GM23338 (cell line): ENCODE measurements around the gene KLHL40. TPM values are rescaled to one million over a fixed set of nuclear protein-coding genes. Genes with fewer than 3 reads are reported as not detected.
A peak's percentile ranks its signal among the peaks of the same experiment; 100 is the strongest.

Experiments
- ATAC-seq: fragments of 200-7000 bp; cut with Tn5 transposase; 3 replicates; pipeline ENCODE4 v1.9.1; 2020
- DNase-seq: peaks from one replicate; pipeline ENCODE4 v3.0.0-alpha.2; 2015; ENCODE audit warnings: low spot score
- H2AFZ ChIP-seq: fragments of 200-600 bp; sonication (generic); 2 replicates; pipeline ENCODE4 v1.8.0; 2016; ENCODE audit warnings: antibody characterized with exemption, mild to moderate bottlenecking, moderate library complexity
- H3F3A ChIP-seq: fragments of 200-600 bp; sonication (generic); replicated peaks from 2 replicates; pipeline ENCODE4 v1.8.0; 2017; ENCODE audit warnings: antibody characterized with exemption, mixed run types, low read depth
- H3K27ac ChIP-seq: fragments of 200-600 bp; sonication (generic); 2 replicates; pipeline ENCODE4 v1.6.1; 2016; ENCODE audit warnings: low read depth
- H3K27me3 ChIP-seq: fragments of 200-600 bp; sonication (generic); 2 replicates; pipeline ENCODE4 v1.8.0; 2016; ENCODE audit warnings: mild to moderate bottlenecking, mixed run types, moderate library complexity; ENCODE audit not compliant: insufficient read depth
- H3K36me3 ChIP-seq: fragments of 200-600 bp; sonication (generic); 2 replicates; pipeline ENCODE4 v1.8.0; 2016; ENCODE audit warnings: mild to moderate bottlenecking; ENCODE audit not compliant: insufficient read depth
- H3K4me1 ChIP-seq: fragments of 200-600 bp; sonication (generic); 2 replicates; pipeline ENCODE4 v1.8.0; 2016; ENCODE audit warnings: mild to moderate bottlenecking, moderate library complexity; ENCODE audit not compliant: insufficient read depth
- H3K4me2 ChIP-seq: fragments of 200-600 bp; sonication (generic); 2 replicates; pipeline ENCODE4 v1.7.1; 2017; ENCODE audit warnings: mixed run types
- H3K4me3 ChIP-seq: fragments of 200-600 bp; sonication (generic); 2 replicates; pipeline ENCODE4 v1.6.1; 2016; ENCODE audit warnings: mixed run types
- H3K79me2 ChIP-seq: fragments of 200-600 bp; sonication (generic); replicated peaks from 2 replicates; pipeline ENCODE4 v1.8.0; 2017; ENCODE audit warnings: mild to moderate bottlenecking; ENCODE audit not compliant: insufficient read depth
- H3K9me2 ChIP-seq: fragments of 200-600 bp; sonication (generic); 2 replicates; pipeline ENCODE4 v1.8.0; 2017; ENCODE audit not compliant: insufficient read depth
- H4K20me1 ChIP-seq: fragments of 200-600 bp; sonication (generic); replicated peaks from 2 replicates; pipeline ENCODE4 v1.8.0; 2017; ENCODE audit warnings: mild to moderate bottlenecking; ENCODE audit not compliant: insufficient read depth
- H3K27ac Mint-ChIP-seq: 2 replicates; pipeline ENCODE4 v1.8.0; 2020; ENCODE audit warnings: inconsistent platforms, mild to moderate bottlenecking, moderate library complexity, mixed read lengths
- H3K27me3 Mint-ChIP-seq: 3 replicates; pipeline ENCODE4 v1.8.0; 2022; ENCODE audit warnings: low read depth, mild to moderate bottlenecking, moderate library complexity, mixed read lengths, inconsistent platforms; ENCODE audit not compliant: insufficient read depth, poor library complexity
- H3K36me3 Mint-ChIP-seq: 3 replicates; pipeline ENCODE4 v1.8.0; 2021; ENCODE audit warnings: low read depth, mild to moderate bottlenecking, inconsistent platforms, moderate library complexity, mixed read lengths
- H3K4me1 Mint-ChIP-seq: 3 replicates; pipeline ENCODE4 v1.8.0; 2020; ENCODE audit warnings: mild to moderate bottlenecking, inconsistent platforms, mixed read lengths
- H3K4me3 Mint-ChIP-seq: 3 replicates; pipeline ENCODE4 v1.8.0; 2021; ENCODE audit warnings: moderate library complexity, mild to moderate bottlenecking, inconsistent platforms, mixed read lengths
- H3K9me3 Mint-ChIP-seq: 3 replicates; pipeline ENCODE4 v1.8.0; 2020; ENCODE audit warnings: moderate library complexity, mild to moderate bottlenecking, inconsistent platforms, mixed read lengths
- CREB1 ChIP-seq: fragments of 250-450 bp; sonication (Bioruptor Pico); IDR thresholded peaks from 2 replicates; pipeline ENCODE4 v1.5.0; 2020; ENCODE audit warnings: low read depth, mild to moderate bottlenecking, moderate library complexity
- EZH2 ChIP-seq: fragments of 200-600 bp; sonication (generic); IDR thresholded peaks from one replicate; pipeline ENCODE4 v1.8.0; 2017; ENCODE audit warnings: antibody characterized with exemption, mild to moderate bottlenecking, low read depth; ENCODE audit not compliant: unreplicated experiment
- EZH2phosphoT487 ChIP-seq: fragments of 200-600 bp; sonication (generic); IDR thresholded peaks from one replicate; pipeline ENCODE4 v1.8.1; 2018; ENCODE audit warnings: antibody characterized with exemption; ENCODE audit not compliant: unreplicated experiment
- JUNB ChIP-seq: IDR thresholded peaks from one replicate; pipeline ENCODE4 v1.6.1; 2016; ENCODE audit warnings: antibody characterized with exemption; ENCODE audit not compliant: unreplicated experiment
- NANOG ChIP-seq: IDR thresholded peaks from 2 replicates; pipeline ENCODE4 v1.6.1; 2016; ENCODE audit warnings: antibody characterized with exemption, borderline replicate concordance
- POLR2AphosphoS5 ChIP-seq: IDR thresholded peaks from 2 replicates; pipeline ENCODE4 v1.6.1; 2016; ENCODE audit warnings: antibody characterized with exemption, low read depth
- STAT1 ChIP-seq: IDR thresholded peaks from one replicate; pipeline ENCODE4 v1.6.1; 2016; ENCODE audit warnings: antibody characterized with exemption; ENCODE audit not compliant: unreplicated experiment
- ZNF114 ChIP-seq: fragments of 250-450 bp; sonication (Bioruptor Pico); IDR thresholded peaks from 2 replicates; pipeline ENCODE4 v1.5.0; 2020; ENCODE audit warnings: mild to moderate bottlenecking, moderate library complexity
- ZNF331 ChIP-seq: fragments of 250-450 bp; sonication (Bioruptor Pico); IDR thresholded peaks from 2 replicates; pipeline ENCODE4 v1.5.0; 2020; ENCODE audit warnings: low read depth, mild to moderate bottlenecking, moderate library complexity
- polyA plus RNA-seq: library from polyadenylated mRNA; unstranded; fragments of >200 nt; fragmentation: Nextera tagmentation; extraction: Ambion mirVana; gene quantifications from 2 replicates; pipeline ENCODE4 v1.2.1, GENCODE V29; 2016
- total RNA-seq: library from RNA; depleted of rRNA; stranded (reverse); fragments of >200 nt; shearing (Covaris generic); gene quantifications from 2 replicates; pipeline ENCODE4 v1.2.3, GENCODE V29; 2014
- TF ChIP-seq, protein P1 (sequence below), 2 experiments: fragments of 200-600 bp in 1 of 2; sonication (generic) in 1 of 2; conservative IDR thresholded peaks; 2 replicates each; pipeline versions ENCODE4 v1.5.1 to v1.6.1; 2016 to 2017; ENCODE audit warnings: antibody characterized with exemption in 2 of 2, low read depth in 2 of 2, mild to moderate bottlenecking in 2 of 2, moderate library complexity in 1 of 2
- TF ChIP-seq, protein P2 (sequence below): IDR thresholded peaks from 2 replicates; pipeline ENCODE4 v1.6.1; 2016; ENCODE audit warnings: antibody characterized with exemption
- TF ChIP-seq, protein P3 (sequence below): fragments of 250-450 bp; sonication (Bioruptor Pico); IDR thresholded peaks from 2 replicates; pipeline ENCODE4 v1.5.0; 2020; ENCODE audit warnings: mild to moderate bottlenecking, moderate library complexity

Gene KLHL40
- total and polyA plus RNA-seq, 2 experiments from 2014 or later, result not detected

DNA sequence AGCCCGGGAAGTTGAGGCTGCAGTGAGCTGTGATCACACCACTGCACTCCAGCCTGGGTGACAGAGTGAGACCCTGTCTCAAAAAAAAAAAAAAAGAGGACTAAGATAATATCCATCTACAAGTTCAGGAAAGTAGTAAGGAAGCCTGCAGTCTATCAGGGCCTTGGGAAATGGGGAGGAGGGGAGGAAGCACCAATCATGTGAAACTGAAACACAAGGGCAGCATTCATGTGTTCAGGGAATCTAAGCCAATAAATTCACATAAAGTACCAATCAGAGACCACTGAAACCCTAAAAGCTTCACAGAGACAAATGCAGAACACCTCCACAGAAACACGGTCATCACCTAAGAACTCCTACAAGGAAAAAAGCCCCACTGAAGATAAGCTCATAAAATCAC is 40.1 kb downstream of the KLHL40 start:
- no peaks in the 10 kb centered on the region for H4K20me1 ChIP-seq
- H3K4me1 ChIP-seq, result no peaks in the 10 kb centered on the region
- H3K79me2 ChIP-seq, result no peaks in the 10 kb centered on the region
- H3F3A ChIP-seq, result no peaks in the 10 kb centered on the region
- TF ChIP-seq, protein P1, sequence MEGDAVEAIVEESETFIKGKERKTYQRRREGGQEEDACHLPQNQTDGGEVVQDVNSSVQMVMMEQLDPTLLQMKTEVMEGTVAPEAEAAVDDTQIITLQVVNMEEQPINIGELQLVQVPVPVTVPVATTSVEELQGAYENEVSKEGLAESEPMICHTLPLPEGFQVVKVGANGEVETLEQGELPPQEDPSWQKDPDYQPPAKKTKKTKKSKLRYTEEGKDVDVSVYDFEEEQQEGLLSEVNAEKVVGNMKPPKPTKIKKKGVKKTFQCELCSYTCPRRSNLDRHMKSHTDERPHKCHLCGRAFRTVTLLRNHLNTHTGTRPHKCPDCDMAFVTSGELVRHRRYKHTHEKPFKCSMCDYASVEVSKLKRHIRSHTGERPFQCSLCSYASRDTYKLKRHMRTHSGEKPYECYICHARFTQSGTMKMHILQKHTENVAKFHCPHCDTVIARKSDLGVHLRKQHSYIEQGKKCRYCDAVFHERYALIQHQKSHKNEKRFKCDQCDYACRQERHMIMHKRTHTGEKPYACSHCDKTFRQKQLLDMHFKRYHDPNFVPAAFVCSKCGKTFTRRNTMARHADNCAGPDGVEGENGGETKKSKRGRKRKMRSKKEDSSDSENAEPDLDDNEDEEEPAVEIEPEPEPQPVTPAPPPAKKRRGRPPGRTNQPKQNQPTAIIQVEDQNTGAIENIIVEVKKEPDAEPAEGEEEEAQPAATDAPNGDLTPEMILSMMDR (conservative IDR thresholded peaks at IDR 0.05; ENCODE audit: low read depth in 2 of 2), result no peak
- TF ChIP-seq EZH2 (no peak), ZNF331 (CRISPR knock-in tag) (no peak), EZH2phosphoT487 (no peak), POLR2AphosphoS5 (no peak), CREB1 (no peak), STAT1 (no peak), JUNB (no peak), NANOG (no peak)
- no peaks in the 10 kb centered on the region for H3K36me3 ChIP-seq
- Mint-ChIP-seq H3K27ac (no peak overlapping the region), H3K9me3 (peaks cover 3% of the 10 kb centered on the region; the same call in 2 of the 3 replicates), H3K4me1 (peaks cover 8% of the 10 kb centered on the region), H3K27me3 (peaks cover 2% of the 10 kb centered on the region), H3K36me3 (no peaks in the 10 kb centered on the region), H3K4me3 (no peak overlapping the region)
- ATAC-seq (no peak), DNase-seq (no peak)
- H2AFZ ChIP-seq, result no peak overlapping the region
- H3K27ac ChIP-seq, result no peak overlapping the region
- no peaks in the 10 kb centered on the region for H3K9me2 ChIP-seq
- H3K4me2 ChIP-seq, result no peak overlapping the region
- no peaks in the 10 kb centered on the region for H3K27me3 ChIP-seq
- H3K4me3 ChIP-seq, result no peak overlapping the region

DNA sequence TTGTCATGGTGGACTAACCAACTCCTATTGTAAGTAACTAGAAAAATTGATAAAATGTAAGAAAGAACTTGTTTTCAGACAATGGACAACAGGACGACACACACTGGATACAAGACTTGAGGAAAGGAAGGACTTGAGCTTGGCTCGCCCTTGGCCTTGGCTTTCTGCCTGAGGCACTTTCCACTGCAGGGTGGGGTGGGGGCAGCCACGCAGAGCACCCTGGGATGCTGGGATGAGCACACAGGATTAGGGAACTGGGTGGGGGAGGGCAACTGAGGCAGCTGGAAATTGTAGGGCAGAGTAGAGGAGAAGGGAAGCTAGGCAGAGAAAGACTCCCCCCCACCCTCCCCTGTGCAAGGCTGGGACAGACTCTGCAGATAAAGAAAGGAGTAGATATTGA is 42.7 kb downstream of the KLHL40 start:
- H3K27ac Mint-ChIP-seq, result no peak overlapping the region
- H2AFZ ChIP-seq, result no peak overlapping the region
- no peaks in the 10 kb centered on the region for H3F3A ChIP-seq
- no peak overlapping the region for H3K4me3 ChIP-seq
- H3K27ac ChIP-seq, result no peak overlapping the region
- no peaks in the 10 kb centered on the region for H3K79me2 ChIP-seq
- no peak overlapping the region for H3K4me2 ChIP-seq
- no peaks in the 10 kb centered on the region for H3K36me3 ChIP-seq
- DNase-seq (no peak), ATAC-seq (peak; percentile 35; the same call in 1 of the 3 replicates)
- H3K4me1 Mint-ChIP-seq, result peaks cover 20% of the 10 kb centered on the region
- no peak overlapping the region for H3K4me3 Mint-ChIP-seq
- H4K20me1 ChIP-seq, result no peaks in the 10 kb centered on the region
- no peaks in the 10 kb centered on the region for H3K27me3 ChIP-seq
- peaks cover 3% of the 10 kb centered on the region; the same call in 1 of the 2 replicates for H3K9me2 ChIP-seq
- no peaks in the 10 kb centered on the region for H3K9me3 Mint-ChIP-seq
- H3K27me3 Mint-ChIP-seq, result peaks cover 6% of the 10 kb centered on the region
- H3K36me3 Mint-ChIP-seq, result no peaks in the 10 kb centered on the region
- H3K4me1 ChIP-seq, result peaks cover 6% of the 10 kb centered on the region
- TF ChIP-seq ZNF331 (CRISPR knock-in tag) (no peak), STAT1 (no peak), ZNF114 (CRISPR knock-in tag) (no peak), EZH2 (no peak)
- TF ChIP-seq, protein P2, sequence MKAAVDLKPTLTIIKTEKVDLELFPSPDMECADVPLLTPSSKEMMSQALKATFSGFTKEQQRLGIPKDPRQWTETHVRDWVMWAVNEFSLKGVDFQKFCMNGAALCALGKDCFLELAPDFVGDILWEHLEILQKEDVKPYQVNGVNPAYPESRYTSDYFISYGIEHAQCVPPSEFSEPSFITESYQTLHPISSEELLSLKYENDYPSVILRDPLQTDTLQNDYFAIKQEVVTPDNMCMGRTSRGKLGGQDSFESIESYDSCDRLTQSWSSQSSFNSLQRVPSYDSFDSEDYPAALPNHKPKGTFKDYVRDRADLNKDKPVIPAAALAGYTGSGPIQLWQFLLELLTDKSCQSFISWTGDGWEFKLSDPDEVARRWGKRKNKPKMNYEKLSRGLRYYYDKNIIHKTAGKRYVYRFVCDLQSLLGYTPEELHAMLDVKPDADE, result no peak
- TF ChIP-seq, protein P3, sequence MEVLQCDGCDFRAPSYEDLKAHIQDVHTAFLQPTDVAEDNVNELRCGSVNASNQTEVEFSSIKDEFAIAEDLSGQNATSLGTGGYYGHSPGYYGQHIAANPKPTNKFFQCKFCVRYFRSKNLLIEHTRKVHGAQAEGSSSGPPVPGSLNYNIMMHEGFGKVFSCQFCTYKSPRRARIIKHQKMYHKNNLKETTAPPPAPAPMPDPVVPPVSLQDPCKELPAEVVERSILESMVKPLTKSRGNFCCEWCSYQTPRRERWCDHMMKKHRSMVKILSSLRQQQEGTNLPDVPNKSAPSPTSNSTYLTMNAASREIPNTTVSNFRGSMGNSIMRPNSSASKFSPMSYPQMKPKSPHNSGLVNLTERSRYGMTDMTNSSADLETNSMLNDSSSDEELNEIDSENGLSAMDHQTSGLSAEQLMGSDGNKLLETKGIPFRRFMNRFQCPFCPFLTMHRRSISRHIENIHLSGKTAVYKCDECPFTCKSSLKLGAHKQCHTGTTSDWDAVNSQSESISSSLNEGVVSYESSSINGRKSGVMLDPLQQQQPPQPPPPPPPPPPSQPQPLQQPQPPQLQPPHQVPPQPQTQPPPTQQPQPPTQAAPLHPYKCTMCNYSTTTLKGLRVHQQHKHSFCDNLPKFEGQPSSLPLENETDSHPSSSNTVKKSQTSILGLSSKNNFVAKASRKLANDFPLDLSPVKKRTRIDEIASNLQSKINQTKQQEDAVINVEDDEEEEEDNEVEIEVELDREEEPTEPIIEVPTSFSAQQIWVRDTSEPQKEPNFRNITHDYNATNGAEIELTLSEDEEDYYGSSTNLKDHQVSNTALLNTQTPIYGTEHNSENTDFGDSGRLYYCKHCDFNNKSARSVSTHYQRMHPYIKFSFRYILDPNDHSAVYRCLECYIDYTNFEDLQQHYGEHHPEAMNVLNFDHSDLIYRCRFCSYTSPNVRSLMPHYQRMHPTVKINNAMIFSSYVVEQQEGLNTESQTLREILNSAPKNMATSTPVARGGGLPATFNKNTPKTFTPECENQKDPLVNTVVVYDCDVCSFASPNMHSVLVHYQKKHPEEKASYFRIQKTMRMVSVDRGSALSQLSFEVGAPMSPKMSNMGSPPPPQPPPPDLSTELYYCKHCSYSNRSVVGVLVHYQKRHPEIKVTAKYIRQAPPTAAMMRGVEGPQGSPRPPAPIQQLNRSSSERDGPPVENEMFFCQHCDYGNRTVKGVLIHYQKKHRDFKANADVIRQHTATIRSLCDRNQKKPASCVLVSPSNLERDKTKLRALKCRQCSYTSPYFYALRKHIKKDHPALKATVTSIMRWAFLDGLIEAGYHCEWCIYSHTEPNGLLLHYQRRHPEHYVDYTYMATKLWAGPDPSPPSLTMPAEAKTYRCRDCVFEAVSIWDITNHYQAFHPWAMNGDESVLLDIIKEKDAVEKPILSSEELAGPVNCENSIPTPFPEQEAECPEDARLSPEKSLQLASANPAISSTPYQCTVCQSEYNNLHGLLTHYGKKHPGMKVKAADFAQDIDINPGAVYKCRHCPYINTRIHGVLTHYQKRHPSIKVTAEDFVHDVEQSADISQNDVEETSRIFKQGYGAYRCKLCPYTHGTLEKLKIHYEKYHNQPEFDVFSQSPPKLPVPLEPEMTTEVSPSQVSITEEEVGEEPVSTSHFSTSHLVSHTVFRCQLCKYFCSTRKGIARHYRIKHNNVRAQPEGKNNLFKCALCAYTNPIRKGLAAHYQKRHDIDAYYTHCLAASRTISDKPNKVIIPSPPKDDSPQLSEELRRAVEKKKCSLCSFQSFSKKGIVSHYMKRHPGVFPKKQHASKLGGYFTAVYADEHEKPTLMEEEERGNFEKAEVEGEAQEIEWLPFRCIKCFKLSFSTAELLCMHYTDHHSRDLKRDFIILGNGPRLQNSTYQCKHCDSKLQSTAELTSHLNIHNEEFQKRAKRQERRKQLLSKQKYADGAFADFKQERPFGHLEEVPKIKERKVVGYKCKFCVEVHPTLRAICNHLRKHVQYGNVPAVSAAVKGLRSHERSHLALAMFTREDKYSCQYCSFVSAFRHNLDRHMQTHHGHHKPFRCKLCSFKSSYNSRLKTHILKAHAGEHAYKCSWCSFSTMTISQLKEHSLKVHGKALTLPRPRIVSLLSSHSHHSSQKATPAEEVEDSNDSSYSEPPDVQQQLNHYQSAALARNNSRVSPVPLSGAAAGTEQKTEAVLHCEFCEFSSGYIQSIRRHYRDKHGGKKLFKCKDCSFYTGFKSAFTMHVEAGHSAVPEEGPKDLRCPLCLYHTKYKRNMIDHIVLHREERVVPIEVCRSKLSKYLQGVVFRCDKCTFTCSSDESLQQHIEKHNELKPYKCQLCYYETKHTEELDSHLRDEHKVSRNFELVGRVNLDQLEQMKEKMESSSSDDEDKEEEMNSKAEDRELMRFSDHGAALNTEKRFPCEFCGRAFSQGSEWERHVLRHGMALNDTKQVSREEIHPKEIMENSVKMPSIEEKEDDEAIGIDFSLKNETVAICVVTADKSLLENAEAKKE (CRISPR knock-in tag), result no peak
